H9 (cell line): ENCODE measurements around the gene ARPC1B. TPM values are rescaled to one million over a fixed set of nuclear protein-coding genes. Genes with fewer than 3 reads are reported as not detected.

ENCODE experiments used
- DNase-seq: peaks from one replicate; pipeline ENCODE4 v3.0.0-alpha.2; 2017
- H2AFZ ChIP-seq: one replicate; pipeline ENCODE4 v1.6.1; 2013; ENCODE audit warnings: mild to moderate bottlenecking, low read length, control low read depth, moderate library complexity
- H2AK5ac ChIP-seq: 2 replicates; pipeline ENCODE4 v1.6.1; 2013; ENCODE audit warnings: low read length, control low read depth, mixed read lengths; ENCODE audit not compliant: insufficient read length
- H2BK120ac ChIP-seq: one replicate; pipeline ENCODE4 v1.6.1; 2013; ENCODE audit warnings: low read depth, mild to moderate bottlenecking, low read length, control low read depth, inconsistent platforms; ENCODE audit not compliant: poor library complexity, severe bottlenecking
- H2BK12ac ChIP-seq: 2 replicates; pipeline ENCODE4 v1.6.1; 2013; ENCODE audit warnings: low read length, control low read depth, mixed read lengths, low read depth; ENCODE audit not compliant: insufficient read length
- H2BK15ac ChIP-seq: 2 replicates; pipeline ENCODE4 v1.6.1; 2013; ENCODE audit warnings: low read depth, low read length, control low read depth
- H2BK20ac ChIP-seq: one replicate; pipeline ENCODE4 v1.6.1; 2013; ENCODE audit warnings: low read depth, mild to moderate bottlenecking, low read length, control low read depth, inconsistent platforms; ENCODE audit not compliant: poor library complexity, severe bottlenecking
- H2BK5ac ChIP-seq: 2 replicates; pipeline ENCODE4 v1.6.1; 2013; ENCODE audit warnings: low read length, control low read depth, mixed read lengths; ENCODE audit not compliant: insufficient read length
- H3K14ac ChIP-seq: 2 replicates; pipeline ENCODE4 v1.6.1; 2013; ENCODE audit warnings: low read length, control low read depth; ENCODE audit not compliant: insufficient read depth
- H3K18ac ChIP-seq: 2 replicates; pipeline ENCODE4 v1.6.1; 2013; ENCODE audit warnings: low read depth, mild to moderate bottlenecking, mixed read lengths, low read length, control low read depth; ENCODE audit not compliant: insufficient read length
- H3K23ac ChIP-seq: 2 replicates; pipeline ENCODE4 v1.6.1; 2013; ENCODE audit warnings: low read length, control low read depth, mixed read lengths, low read depth; ENCODE audit not compliant: insufficient read length
- H3K23me2 ChIP-seq: 2 replicates; pipeline ENCODE4 v1.6.1; 2013; ENCODE audit warnings: low read depth, mild to moderate bottlenecking, mixed read lengths, low read length, control low read depth; ENCODE audit not compliant: insufficient read length, poor library complexity, severe bottlenecking
- H3K27ac ChIP-seq: 2 replicates; pipeline ENCODE4 v1.5.1; 2013; ENCODE audit warnings: low read length, control low read depth, mixed read lengths, low read depth; ENCODE audit not compliant: insufficient read length
- H3K27me3 ChIP-seq: 2 replicates; pipeline ENCODE4 v1.6.1; 2013; ENCODE audit warnings: low read length, control low read depth, inconsistent platforms; ENCODE audit not compliant: insufficient read depth
- H3K4ac ChIP-seq: 2 replicates; pipeline ENCODE4 v1.6.1; 2013; ENCODE audit warnings: low read depth, mild to moderate bottlenecking, control low read depth, inconsistent platforms, low read length, moderate library complexity
- H3K4me1 ChIP-seq: 2 replicates; pipeline ENCODE4 v1.6.1; 2013; ENCODE audit warnings: low read length, control low read depth, inconsistent platforms; ENCODE audit not compliant: insufficient read depth
- H3K4me2 ChIP-seq: 2 replicates; pipeline ENCODE4 v1.6.1; 2013; ENCODE audit warnings: low read length, control low read depth, mixed read lengths; ENCODE audit not compliant: insufficient read length, insufficient read depth
- H3K56ac ChIP-seq: 2 replicates; pipeline ENCODE4 v1.6.1; 2013; ENCODE audit warnings: low read depth, mild to moderate bottlenecking, mixed read lengths, low read length, control low read depth; ENCODE audit not compliant: insufficient read length
- H3K79me1 ChIP-seq: 2 replicates; pipeline ENCODE4 v1.6.1; 2013; ENCODE audit warnings: low read depth, mild to moderate bottlenecking, moderate library complexity, low read length, control low read depth, inconsistent platforms; ENCODE audit not compliant: insufficient read depth, poor library complexity, severe bottlenecking
- H3K79me2 ChIP-seq: 2 replicates; pipeline ENCODE4 v1.6.1; 2013; ENCODE audit warnings: low read length, control low read depth, inconsistent platforms; ENCODE audit not compliant: insufficient read depth
- H3K9ac ChIP-seq: 2 replicates; pipeline ENCODE4 v1.6.1; 2013; ENCODE audit warnings: low read length, control low read depth, mixed read lengths; ENCODE audit not compliant: insufficient read length; ENCODE audit errors: extremely low read depth
- H3K9me3 ChIP-seq: one replicate; pipeline ENCODE4 v1.6.1; 2013; ENCODE audit warnings: low read depth, low read length, inconsistent platforms; ENCODE audit not compliant: control insufficient read depth
- H3T11ph ChIP-seq: one replicate; pipeline ENCODE4 v1.6.1; 2013; ENCODE audit warnings: mild to moderate bottlenecking, low read length, control low read depth, inconsistent platforms
- H4K20me1 ChIP-seq: one replicate; pipeline ENCODE4 v1.6.1; 2013; ENCODE audit not compliant: control insufficient read depth, insufficient read length, insufficient read depth
- H4K5ac ChIP-seq: 2 replicates; pipeline ENCODE4 v1.6.1; 2013; ENCODE audit warnings: low read depth, mild to moderate bottlenecking, mixed read lengths, low read length, control low read depth; ENCODE audit not compliant: insufficient read length
- H4K8ac ChIP-seq: replicated peaks from 2 replicates; pipeline ENCODE4 v1.6.1; 2013; ENCODE audit warnings: low read length, control low read depth, mixed read lengths, low read depth; ENCODE audit not compliant: insufficient read length
- H4K91ac ChIP-seq: 2 replicates; pipeline ENCODE4 v1.6.1; 2013; ENCODE audit warnings: low read depth, mild to moderate bottlenecking, moderate library complexity, mixed read lengths, low read length, control low read depth; ENCODE audit not compliant: insufficient read length
- H3K27ac Mint-ChIP-seq, 3 experiments: 2 replicates in 2 of 3; 3 replicates in 1 of 3; pipeline ENCODE4 v1.8.0; 2020 to 2021; ENCODE audit warnings: mixed read lengths in 3 of 3, mild to moderate bottlenecking in 1 of 3, moderate library complexity in 1 of 3
- H3K27me3 Mint-ChIP-seq: 2 replicates; pipeline ENCODE4 v1.8.0; 2021; ENCODE audit warnings: low read depth, mild to moderate bottlenecking, moderate library complexity, mixed read lengths
- H3K36me3 Mint-ChIP-seq, 3 experiments: 2 replicates in 2 of 3; 3 replicates in 1 of 3; pipeline ENCODE4 v1.8.0; 2020 to 2021; ENCODE audit warnings: low read depth in 3 of 3, mixed read lengths in 3 of 3; ENCODE audit not compliant: insufficient read depth in 1 of 3
- H3K4me1 Mint-ChIP-seq, 2 experiments: 2 replicates each; pipeline ENCODE4 v1.8.0; 2020; ENCODE audit warnings: mixed read lengths in 2 of 2
- H3K4me3 Mint-ChIP-seq, 2 experiments: 2 replicates in 1 of 2; 3 replicates in 1 of 2; pipeline ENCODE4 v1.8.0; 2020 to 2021; ENCODE audit warnings: mild to moderate bottlenecking in 2 of 2, mixed read lengths in 2 of 2, moderate library complexity in 1 of 2
- H3K9me3 Mint-ChIP-seq, 2 experiments: 2 replicates in 1 of 2; 3 replicates in 1 of 2; pipeline ENCODE4 v1.8.0; 2020; ENCODE audit warnings: mild to moderate bottlenecking in 2 of 2, mixed read lengths in 2 of 2, moderate library complexity in 1 of 2
- CTCF ChIP-seq: fragments of 200-600 bp; sonication (generic); conservative IDR thresholded peaks from 3 replicates; pipeline ENCODE4 v1.8.0; 2021; ENCODE audit warnings: antibody characterized with exemption, mild to moderate bottlenecking
- WGBS: extraction: QIAGEN DNeasy Blood & Tissue Kit; methylation state at CpG from one replicate; pipeline ENCODE4 v1.1.7; 2013; ENCODE audit warnings: missing lambda C conversion rate, low lambda C conversion rate, mixed read lengths; ENCODE audit not compliant: insufficient read length; ENCODE audit errors: extremely low coverage; 5-methylcytosine and 5-hydroxymethylcytosine counted together
- total RNA-seq: library from RNA; stranded (reverse); gene quantifications from 2 replicates; pipeline ENCODE4 v1.2.1, GENCODE V29; 2021

Gene ARPC1B
- total RNA-seq, 1 experiment from 2014 or later, result 56.3 TPM

GRCh38 chr7:99392046-99392445, 17.5 kb downstream of the ARPC1B start:
- H3K79me2 ChIP-seq, result no peaks in the 10 kb centered on the region
- no peak overlapping the region for H2AFZ ChIP-seq
- no peaks in the 10 kb centered on the region for H3K9me3 Mint-ChIP-seq
- no peak overlapping the region for H3K18ac ChIP-seq
- no peak overlapping the region for H4K8ac ChIP-seq
- H3K14ac ChIP-seq, result no peak overlapping the region
- H2BK20ac ChIP-seq, result no peak overlapping the region
- no peak for DNase-seq
- no peak overlapping the region for H3K27ac ChIP-seq
- no peak overlapping the region for H3K27ac Mint-ChIP-seq
- H2BK5ac ChIP-seq, result no peak overlapping the region
- peak overlapping the region; percentile 46 for H3K4me2 ChIP-seq
- H3K9ac ChIP-seq, result no peak overlapping the region
- H3K4me3 Mint-ChIP-seq, result peak overlapping the region; percentile 83 to 93
- peaks cover 1% of the 10 kb centered on the region; the same call in 1 of the 2 replicates for H3K27me3 Mint-ChIP-seq
- TF ChIP-seq CTCF, result no peak
- no peak overlapping the region for H3K56ac ChIP-seq
- H3K79me1 ChIP-seq, result no peaks in the 10 kb centered on the region
- H3K36me3 Mint-ChIP-seq, result peaks cover 16 to 71% (median 34%) of the 10 kb centered on the region in 3 experiments
- no peak overlapping the region for H3K4ac ChIP-seq
- H4K20me1 ChIP-seq, result no peaks in the 10 kb centered on the region
- no peak overlapping the region for H2AK5ac ChIP-seq
- peaks cover 2% of the 10 kb centered on the region; the same call in 1 of the 2 replicates for H3K4me1 ChIP-seq
- H2BK15ac ChIP-seq, result no peak overlapping the region
- no peaks in the 10 kb centered on the region for H3K9me3 ChIP-seq
- peaks cover 13% of the 10 kb centered on the region for H3K23me2 ChIP-seq
- no CpG with 5 or more reads among the region's 8 CpGs for WGBS
- no peaks in the 10 kb centered on the region for H3K27me3 ChIP-seq
- no peak overlapping the region for H3K23ac ChIP-seq
- no peak overlapping the region for H2BK120ac ChIP-seq
- no peak overlapping the region for H4K91ac ChIP-seq
- H2BK12ac ChIP-seq, result no peak overlapping the region
- H3K4me1 Mint-ChIP-seq, result peaks cover 13 to 14% of the 10 kb centered on the region in 2 experiments
- no peak overlapping the region for H4K5ac ChIP-seq
- no peak overlapping the region for H3T11ph ChIP-seq
